HG02870 (cell line): ENCODE data around the gene ECEL1.
A peak's percentile ranks its signal among the peaks of the same experiment; 100 is the strongest.
"Not testable (repeated sequence)": the region's sequence is repeated elsewhere in the genome, so short reads cannot be mapped to it uniquely, and the experiment has no call there.

Experiments used
- ATAC-seq: cut with Tn5 transposase; IDR thresholded peaks from one replicate; pipeline ENCODE4 v1.9.1; 2021; ENCODE audit warnings: mild to moderate bottlenecking, moderate library complexity; ENCODE audit not compliant: unreplicated experiment

The ECEL1 gene

DNA sequence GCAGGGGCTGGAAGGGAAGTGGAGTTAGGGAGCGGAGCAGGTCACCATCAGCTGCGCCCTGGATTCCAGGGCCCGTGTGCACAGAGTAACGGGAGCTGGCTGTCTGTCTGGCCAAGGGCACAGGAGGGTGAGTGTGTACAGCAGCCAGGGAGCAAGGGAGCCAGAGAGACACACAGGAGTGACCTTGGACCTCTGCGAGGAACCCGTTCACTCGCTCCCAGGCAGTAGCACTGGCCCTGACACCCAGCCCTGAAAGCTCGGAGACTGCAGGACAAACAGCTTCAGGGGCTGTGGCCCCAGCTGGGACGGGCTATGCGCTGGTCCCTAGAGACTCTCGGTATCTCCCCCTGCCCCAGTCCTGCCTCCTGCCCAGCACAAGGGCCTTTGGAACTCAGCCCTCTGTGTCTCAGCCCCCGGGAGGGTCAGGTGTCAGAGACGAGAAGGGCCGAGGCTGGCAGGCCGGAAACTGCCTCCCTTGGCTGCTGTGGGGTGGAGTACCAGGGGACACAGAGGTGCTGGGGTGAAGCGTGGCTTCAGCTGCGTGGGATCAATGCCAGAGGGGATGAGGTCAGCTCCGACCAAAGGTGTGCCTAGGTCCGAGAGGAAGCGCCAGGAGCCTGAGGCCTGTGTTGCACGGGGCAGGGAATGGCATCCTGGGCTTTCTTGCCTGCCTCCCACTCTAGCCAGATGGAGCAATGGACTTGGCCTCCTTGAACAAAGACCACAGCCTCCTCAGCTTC is 43.8 kb downstream of the ECEL1 start:
- not testable (repeated sequence) for ATAC-seq

GRCh38 chr2:232443047-232443446 is 44.6 kb downstream of the ECEL1 start:
- ATAC-seq = not testable (repeated sequence)

DNA sequence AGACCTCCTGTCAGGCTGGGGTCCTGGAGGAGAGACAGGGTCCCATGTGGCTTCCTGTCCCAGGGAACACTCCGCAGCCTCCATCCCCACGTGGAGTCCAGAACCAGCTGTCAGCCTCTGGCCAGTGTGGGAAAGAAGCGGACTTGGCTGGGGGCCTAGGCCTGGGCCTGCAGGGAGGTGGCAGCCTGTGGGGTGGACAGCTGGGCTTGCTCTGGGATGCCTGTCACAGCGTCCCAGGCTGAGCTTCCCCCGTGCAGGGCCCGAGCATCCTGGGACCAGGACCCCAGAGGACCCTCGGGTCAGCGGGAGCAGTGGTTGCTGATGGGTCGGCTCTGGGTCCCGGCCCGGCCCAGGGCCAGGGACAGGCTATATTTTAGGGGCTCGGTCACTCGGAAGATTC is 45.2 kb downstream of the ECEL1 start:
- not testable (repeated sequence) for ATAC-seq

DNA sequence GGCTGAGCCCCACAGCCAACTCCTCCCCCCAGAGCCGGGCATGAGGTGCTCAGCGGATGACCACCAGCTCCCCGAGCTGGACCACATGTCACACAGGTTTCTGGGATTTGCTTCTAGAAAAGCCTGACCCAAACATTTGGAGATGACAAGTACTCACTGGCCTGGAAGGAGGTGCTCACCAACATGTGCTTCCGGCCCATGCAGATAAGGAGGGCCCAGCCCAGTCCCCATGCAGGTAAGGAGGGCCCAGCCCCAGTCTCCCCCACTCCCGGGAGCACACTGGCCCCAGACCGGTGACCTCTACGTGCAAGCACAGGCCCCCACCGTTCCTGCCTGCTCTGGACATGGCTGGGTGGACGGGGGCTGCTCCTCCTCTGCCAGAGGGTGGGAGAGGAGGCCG is 45.7 kb downstream of the ECEL1 start:
- ATAC-seq = not testable (repeated sequence)

- no peak for ATAC-seq
These were observed 46.4 kb downstream of the ECEL1 start for GRCh38 chr2:232441147-232441651.

- ATAC-seq = peak; percentile 59
These were observed 47.2 kb downstream of the ECEL1 start for GRCh38 chr2:232440220-232441018.

- ATAC-seq = no peak
These were observed 47.9 kb downstream of the ECEL1 start for GRCh38 chr2:232439758-232440135.

DNA sequence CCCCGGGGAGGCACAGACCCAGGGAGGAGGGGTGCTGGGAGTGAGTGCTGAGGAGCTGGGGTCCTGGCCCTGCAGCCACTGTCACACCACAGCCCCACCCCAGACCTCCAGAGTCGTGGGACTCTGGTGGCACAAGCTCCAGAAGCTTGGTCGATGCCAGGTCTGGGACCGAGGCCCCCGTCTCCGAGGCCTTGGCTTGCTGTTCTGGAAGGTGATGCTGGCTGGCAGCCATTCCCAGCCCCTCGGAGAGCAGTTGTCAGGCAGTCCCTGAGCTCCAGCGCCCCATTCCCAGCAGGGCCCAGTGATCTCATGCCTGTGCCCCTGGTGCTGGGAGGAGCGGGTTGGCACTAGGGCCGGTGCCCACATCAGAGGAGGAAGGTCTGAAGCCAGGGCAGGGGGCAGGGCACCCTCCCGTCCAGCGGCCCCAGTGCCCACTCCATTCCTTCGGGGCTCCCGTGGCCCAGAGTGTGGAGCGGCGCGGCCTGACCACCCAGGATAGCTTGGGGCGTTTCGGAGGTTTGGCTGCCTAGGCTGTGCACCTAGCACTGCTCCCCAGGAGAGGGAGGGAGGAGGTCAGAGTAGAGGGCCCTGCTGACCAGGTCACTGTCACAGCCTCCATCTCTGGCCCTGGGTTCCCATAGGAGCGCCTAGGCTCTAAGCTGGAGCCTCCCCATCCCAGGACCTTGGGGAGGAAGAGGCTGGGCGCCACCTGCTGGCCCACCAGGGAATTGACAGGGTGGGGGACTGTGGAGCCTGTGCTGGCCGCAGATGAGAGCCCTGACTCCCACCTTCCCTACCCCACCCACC is 48.5 kb downstream of the ECEL1 start:
- ATAC-seq = no peak

GRCh38 chr2:232438091-232438490 is 49.5 kb downstream of the ECEL1 start:
- ATAC-seq = no peak

- ATAC-seq = no peak
These were observed 50.5 kb downstream of the ECEL1 start for GRCh38 chr2:232437195-232437571.

- ATAC-seq = no peak
These were observed 51.0 kb downstream of the ECEL1 start for GRCh38 chr2:232436381-232437194.

- ATAC-seq = no peak
These were observed 51.8 kb downstream of the ECEL1 start for GRCh38 chr2:232435805-232436204.

DNA sequence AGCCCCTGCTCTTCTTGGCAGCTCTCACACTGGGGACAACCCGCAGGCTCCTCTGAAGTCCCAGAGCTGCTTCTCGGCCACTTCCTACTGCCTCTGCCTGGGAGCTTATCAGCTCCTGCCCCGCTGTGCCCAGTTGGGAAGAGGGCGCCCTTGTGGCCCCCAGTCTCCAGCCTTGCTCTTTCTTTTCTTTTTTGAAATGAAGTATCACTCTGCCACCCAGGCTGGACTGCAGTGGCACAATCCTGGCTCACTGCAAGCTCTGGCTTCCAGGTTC is 52.3 kb downstream of the ECEL1 start:
- ATAC-seq = no peak

DNA sequence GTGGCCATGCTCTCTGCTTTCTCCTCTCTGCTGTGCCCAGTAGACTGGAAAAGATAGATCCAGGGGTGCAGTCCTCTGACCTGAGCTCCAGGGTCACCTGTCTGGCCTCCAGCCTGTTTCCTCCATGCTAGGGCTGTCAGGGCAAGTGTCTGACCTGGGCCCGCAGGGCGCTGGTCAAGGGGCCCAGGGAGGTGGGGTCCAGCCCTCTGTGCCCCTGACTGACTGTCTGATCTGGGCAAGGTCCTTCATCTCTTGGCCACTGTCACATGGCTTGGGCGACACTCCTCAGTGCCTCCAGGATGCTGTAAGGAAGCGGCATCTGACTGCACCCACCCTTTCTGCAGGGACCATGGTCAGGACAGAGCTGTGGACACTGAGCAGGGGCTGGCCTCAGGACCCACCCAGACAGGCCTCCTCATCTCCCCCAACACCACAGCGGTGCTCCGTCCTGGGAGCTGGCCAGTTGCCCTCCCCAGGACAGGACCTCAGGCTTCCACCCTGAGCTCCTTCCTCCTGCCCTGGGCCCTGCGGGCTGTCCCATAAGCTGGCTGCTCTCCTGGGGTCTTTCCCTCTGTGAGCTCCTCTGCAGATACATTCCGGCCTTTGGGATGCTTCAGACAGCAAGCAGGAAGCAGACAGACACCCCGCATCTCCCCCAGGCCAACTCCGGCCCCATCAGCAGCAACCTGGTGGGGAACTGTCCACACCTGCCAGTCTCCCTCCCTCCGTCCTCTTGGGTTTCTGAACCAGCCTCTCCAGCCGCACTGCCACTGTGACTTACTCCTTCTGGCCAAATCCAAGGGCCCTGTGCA is 52.9 kb downstream of the ECEL1 start:
- no peak for ATAC-seq

- ATAC-seq = no peak
These were observed 53.5 kb downstream of the ECEL1 start for GRCh38 chr2:232434091-232434490.

GRCh38 chr2:232433622-232434021 is 54.0 kb downstream of the ECEL1 start:
- ATAC-seq = not testable (repeated sequence)

DNA sequence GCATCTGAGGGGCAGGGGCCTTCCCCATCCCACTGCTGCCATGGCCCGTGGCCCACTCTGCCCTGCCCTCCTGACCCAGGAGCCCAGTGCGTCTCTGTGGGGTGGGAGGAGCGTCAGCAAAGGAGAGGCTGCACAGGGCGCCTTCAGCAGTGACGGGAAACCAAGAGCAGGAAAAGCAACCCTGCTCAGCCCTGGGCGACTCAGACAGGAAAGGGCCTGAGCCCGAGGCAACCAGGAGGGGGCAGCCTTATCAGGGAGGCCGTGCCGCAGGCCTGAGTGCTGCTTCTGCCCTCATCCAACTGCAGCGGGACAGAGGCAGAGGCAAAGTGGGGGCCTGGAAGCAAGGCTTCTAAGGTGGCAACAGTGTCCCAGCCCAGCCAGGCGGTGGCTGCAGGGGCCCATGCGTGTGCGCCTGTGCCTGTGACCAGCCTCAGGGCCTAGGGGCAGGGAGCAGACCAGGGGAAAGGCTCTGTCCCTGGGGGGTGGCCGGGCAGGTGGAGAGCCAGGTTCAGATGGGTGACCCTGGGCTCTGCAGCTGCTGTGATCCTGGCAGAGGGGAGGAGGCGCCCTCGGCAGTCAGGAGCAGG is 54.9 kb downstream of the ECEL1 start:
- no peak for ATAC-seq

- no peak for ATAC-seq
These were observed 55.7 kb downstream of the ECEL1 start for GRCh38 chr2:232431705-232432590.
